ENCODE data around the gene TRIM44. TPM values are rescaled to one million over a fixed set of nuclear protein-coding genes. Genes with fewer than 3 reads are reported as not detected.

TRIM44 gene
- total RNA-seq, 1 experiment from 2014 or later = 16.3 TPM

- no peak overlapping the region for H2AFZ ChIP-seq (ENCODE audit: low read length)
- no peaks in the 10 kb centered on the region; the same call in 1 of the 2 replicates for H3K79me2 ChIP-seq (ENCODE audit: low read length)
- DNase-seq = no peak
- no peak overlapping the region for H3K4me3 ChIP-seq (ENCODE audit: low read length)
- no peaks in the 10 kb centered on the region for H4K20me1 ChIP-seq (ENCODE audit: insufficient read depth, low read depth, low read length)
- H3K27ac ChIP-seq (ENCODE audit: low read length) = no peak overlapping the region
- H3K4me1 ChIP-seq (ENCODE audit: low read length) = peaks cover 6% of the 10 kb centered on the region
- H3K27me3 ChIP-seq (ENCODE audit: low read length) = no peaks in the 10 kb centered on the region
- no peak overlapping the region for H3K9ac ChIP-seq (ENCODE audit: low read length)
- H3K36me3 ChIP-seq (ENCODE audit: insufficient read depth, low read length) = peaks cover 5% of the 10 kb centered on the region; the same call in 1 of the 2 replicates
- no peak overlapping the region for H3K4me2 ChIP-seq (ENCODE audit: low read depth, low read length, poor library complexity, severe bottlenecking)
- no peaks in the 10 kb centered on the region for H3K9me2 ChIP-seq (replicated peaks; ENCODE audit: insufficient read depth, low read length)
- H3K9me3 ChIP-seq (ENCODE audit: low read length) = peaks cover 14% of the 10 kb centered on the region; the same call in 1 of the 2 replicates
Measured at GRCh38 chr11:35735903-35736302, 73.3 kb downstream of the TRIM44 start.

- Histone ChIP-seq H3K27me3 (ENCODE audit: low read length) (no peaks in the 10 kb centered on the region), H3K4me2 (ENCODE audit: low read depth, low read length, poor library complexity, severe bottlenecking) (no peak overlapping the region), H3K27ac (ENCODE audit: low read length) (no peak overlapping the region), H3K4me1 (ENCODE audit: low read length) (peaks cover 6% of the 10 kb centered on the region), H3K9me3 (ENCODE audit: low read length) (peaks cover 11% of the 10 kb centered on the region; the same call in 1 of the 2 replicates), H3K4me3 (ENCODE audit: low read length) (no peak overlapping the region), H3K79me2 (ENCODE audit: low read length) (no peaks in the 10 kb centered on the region; the same call in 1 of the 2 replicates), H4K20me1 (ENCODE audit: insufficient read depth, low read depth, low read length) (no peaks in the 10 kb centered on the region), H3K36me3 (ENCODE audit: insufficient read depth, low read length) (0 out of 2 replicates have a peak, but pooled peaks cover 3% of the 10 kb centered on the region), H3K9me2 (replicated peaks; ENCODE audit: insufficient read depth, low read length) (no peaks in the 10 kb centered on the region), H2AFZ (ENCODE audit: low read length) (no peak overlapping the region), H3K9ac (ENCODE audit: low read length) (no peak overlapping the region)
- DNase-seq = no peak
Measured at GRCh38 chr11:35736952-35737351, 74.4 kb downstream of the TRIM44 start.

GRCh38 chr11:35740061-35740799, 77.7 kb downstream of the TRIM44 start:
- Histone ChIP-seq H4K20me1 (ENCODE audit: insufficient read depth, low read depth, low read length) (no peaks in the 10 kb centered on the region), H3K9me3 (ENCODE audit: low read length) (no peaks in the 10 kb centered on the region), H3K27me3 (ENCODE audit: low read length) (no peaks in the 10 kb centered on the region), H3K9ac (ENCODE audit: low read length) (no peak overlapping the region), H2AFZ (ENCODE audit: low read length) (no peak overlapping the region), H3K27ac (ENCODE audit: low read length) (no peak overlapping the region), H3K79me2 (ENCODE audit: low read length) (peaks cover 2% of the 10 kb centered on the region; the same call in 1 of the 2 replicates), H3K9me2 (replicated peaks; ENCODE audit: insufficient read depth, low read length) (no peaks in the 10 kb centered on the region), H3K4me1 (ENCODE audit: low read length) (peaks cover 6% of the 10 kb centered on the region), H3K36me3 (ENCODE audit: insufficient read depth, low read length) (no peaks in the 10 kb centered on the region), H3K4me2 (ENCODE audit: low read depth, low read length, poor library complexity, severe bottlenecking) (no peak overlapping the region), H3K4me3 (ENCODE audit: low read length) (no peak overlapping the region)
- no peak for DNase-seq

DNA sequence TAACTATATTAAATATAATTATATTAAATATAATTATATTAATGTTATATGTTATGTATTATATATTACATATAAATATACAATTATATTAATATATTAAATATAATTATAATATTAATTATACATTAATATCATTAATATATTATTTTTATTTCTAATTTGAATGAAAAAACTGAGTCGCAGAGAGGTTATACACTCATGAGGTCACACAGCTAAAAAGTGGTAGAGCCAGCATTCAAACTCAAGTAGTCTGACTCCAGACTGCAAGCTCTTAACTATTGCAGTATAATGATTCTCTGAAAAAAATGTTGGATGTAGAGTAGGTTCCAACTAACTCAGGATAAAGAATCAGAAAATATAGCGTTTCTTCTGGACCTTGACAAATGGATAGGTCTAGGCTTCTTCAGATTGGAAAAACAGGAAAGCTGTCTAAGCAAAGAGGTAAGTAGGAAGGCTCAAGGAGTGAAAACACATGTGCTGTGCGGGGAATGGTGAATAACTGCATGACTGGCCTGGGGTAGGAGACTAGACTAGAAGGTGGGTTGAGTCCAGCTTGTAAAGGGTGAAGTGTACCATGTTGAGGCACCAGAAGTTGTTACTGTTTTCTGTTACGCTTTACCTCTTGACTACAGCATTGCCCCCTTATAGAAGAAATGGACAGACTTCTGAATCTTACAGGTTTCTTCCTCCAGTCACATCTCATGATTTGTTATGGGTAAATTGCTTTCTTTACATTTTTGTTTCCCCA, 80.3 kb downstream of the TRIM44 start:
- Histone ChIP-seq H3K79me2 (ENCODE audit: low read length) (peaks cover 2% of the 10 kb centered on the region; the same call in 1 of the 2 replicates), H3K4me3 (ENCODE audit: low read length) (no peak overlapping the region), H3K27me3 (ENCODE audit: low read length) (no peaks in the 10 kb centered on the region), H4K20me1 (ENCODE audit: insufficient read depth, low read depth, low read length) (0 out of 2 replicates have a peak, but pooled peaks cover 3% of the 10 kb centered on the region), H3K27ac (ENCODE audit: low read length) (no peak overlapping the region), H3K9ac (ENCODE audit: low read length) (no peak overlapping the region), H3K36me3 (ENCODE audit: insufficient read depth, low read length) (no peaks in the 10 kb centered on the region), H2AFZ (ENCODE audit: low read length) (no peak overlapping the region), H3K9me2 (replicated peaks; ENCODE audit: insufficient read depth, low read length) (no peaks in the 10 kb centered on the region), H3K9me3 (ENCODE audit: low read length) (no peaks in the 10 kb centered on the region), H3K4me2 (ENCODE audit: low read depth, low read length, poor library complexity, severe bottlenecking) (no peak overlapping the region), H3K4me1 (ENCODE audit: low read length) (peaks cover 6% of the 10 kb centered on the region)
- no peak for DNase-seq

DNA sequence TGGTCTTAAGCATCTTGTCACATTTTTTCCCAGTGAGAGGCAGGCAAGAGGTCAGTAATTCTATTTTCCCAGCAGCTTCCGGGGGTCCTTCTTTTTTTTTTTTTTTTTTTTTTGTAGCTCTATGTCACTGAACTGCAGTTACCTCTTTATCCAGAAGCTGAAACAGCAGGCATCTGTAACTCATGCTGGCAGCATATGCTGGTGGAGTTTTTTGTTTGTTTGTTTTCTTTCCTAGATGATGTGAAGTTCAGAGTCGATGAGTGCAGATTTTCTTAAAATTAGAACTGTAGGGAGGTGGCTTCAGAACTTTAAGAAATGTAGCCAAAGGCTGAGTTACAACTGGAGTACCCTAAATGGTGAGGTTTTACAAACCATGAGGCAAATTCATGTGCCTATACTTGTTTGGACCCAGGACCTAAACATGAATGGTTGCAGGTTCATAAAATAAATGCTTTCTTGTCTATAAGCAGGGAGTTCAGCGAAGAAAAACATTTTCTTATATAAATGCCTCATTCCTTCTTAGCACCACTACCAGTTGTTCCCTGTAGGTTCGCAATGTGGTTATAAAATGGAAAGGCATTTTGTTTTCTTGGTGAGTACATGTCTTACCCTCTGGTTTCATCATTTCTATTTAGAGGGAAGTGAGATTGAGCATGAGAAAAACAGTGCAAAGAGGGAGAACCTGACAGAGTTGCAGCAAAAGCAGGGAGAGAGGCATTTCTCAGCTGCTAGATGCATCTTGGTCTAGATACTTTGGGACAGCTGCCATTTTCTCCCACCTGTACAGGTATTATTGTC, 84.0 kb downstream of the TRIM44 start:
- Histone ChIP-seq H4K20me1 (ENCODE audit: insufficient read depth, low read depth, low read length) (0 out of 2 replicates have a peak, but pooled peaks cover 3% of the 10 kb centered on the region), H3K27ac (ENCODE audit: low read length) (no peak overlapping the region), H3K9ac (ENCODE audit: low read length) (no peak overlapping the region), H3K27me3 (ENCODE audit: low read length) (no peaks in the 10 kb centered on the region), H3K4me2 (ENCODE audit: low read depth, low read length, poor library complexity, severe bottlenecking) (no peak overlapping the region), H3K9me3 (ENCODE audit: low read length) (no peaks in the 10 kb centered on the region), H3K79me2 (ENCODE audit: low read length) (0 out of 2 replicates have a peak, but pooled peaks cover 2% of the 10 kb centered on the region), H2AFZ (ENCODE audit: low read length) (no peak overlapping the region), H3K4me3 (ENCODE audit: low read length) (no peak overlapping the region), H3K4me1 (ENCODE audit: low read length) (no peaks in the 10 kb centered on the region), H3K36me3 (ENCODE audit: insufficient read depth, low read length) (no peaks in the 10 kb centered on the region), H3K9me2 (replicated peaks; ENCODE audit: insufficient read depth, low read length) (no peaks in the 10 kb centered on the region)
- DNase-seq = peak; percentile 36

DNA sequence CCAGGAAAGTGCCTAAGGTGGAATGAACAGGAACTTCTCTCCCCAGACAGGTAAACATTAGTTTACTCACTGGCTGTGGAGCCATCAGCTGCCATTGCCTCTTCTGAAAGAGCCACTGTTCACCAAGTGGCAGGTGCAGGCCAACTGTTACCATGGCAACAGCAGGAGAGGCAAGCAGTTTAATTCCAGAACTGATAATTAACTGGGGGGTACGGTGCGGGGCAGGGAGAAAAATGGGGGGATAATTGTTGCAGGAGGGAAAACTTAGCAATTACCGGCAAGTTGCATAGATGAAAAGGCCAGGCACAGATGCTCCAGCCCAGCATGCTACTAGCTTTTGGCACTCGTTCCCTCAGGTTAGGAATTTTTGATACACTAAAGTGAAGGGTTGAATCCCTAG, 85.1 kb downstream of the TRIM44 start:
- peak; percentile 11 for DNase-seq
- Histone ChIP-seq H3K9me3 (ENCODE audit: low read length) (no peaks in the 10 kb centered on the region), H4K20me1 (ENCODE audit: insufficient read depth, low read depth, low read length) (0 out of 2 replicates have a peak, but pooled peaks cover 3% of the 10 kb centered on the region)

GRCh38 chr11:35748644-35749043, 86.1 kb downstream of the TRIM44 start:
- no peaks in the 10 kb centered on the region for H3K9me3 ChIP-seq (ENCODE audit: low read length)
- H3K27me3 ChIP-seq (ENCODE audit: low read length) = no peaks in the 10 kb centered on the region
- H3K36me3 ChIP-seq (ENCODE audit: insufficient read depth, low read length) = no peaks in the 10 kb centered on the region
- H4K20me1 ChIP-seq (ENCODE audit: insufficient read depth, low read depth, low read length) = 0 out of 2 replicates have a peak, but pooled peaks cover 3% of the 10 kb centered on the region
- H3K79me2 ChIP-seq (ENCODE audit: low read length) = no peaks in the 10 kb centered on the region
- no peak overlapping the region for H3K4me3 ChIP-seq (ENCODE audit: low read length)
- H3K9ac ChIP-seq (ENCODE audit: low read length) = no peak overlapping the region
- no peaks in the 10 kb centered on the region for H3K4me1 ChIP-seq (ENCODE audit: low read length)
- H3K9me2 ChIP-seq (replicated peaks; ENCODE audit: insufficient read depth, low read length) = no peaks in the 10 kb centered on the region
- H3K4me2 ChIP-seq (ENCODE audit: low read depth, low read length, poor library complexity, severe bottlenecking) = no peak overlapping the region
- no peak overlapping the region for H2AFZ ChIP-seq (ENCODE audit: low read length)
- H3K27ac ChIP-seq (ENCODE audit: low read length) = no peak overlapping the region
- DNase-seq = no peak

More for the DNA sequence above, 85.1 kb downstream of the TRIM44 start:
- H3K4me3 ChIP-seq (ENCODE audit: low read length) = no peak overlapping the region
- no peak overlapping the region for H3K4me2 ChIP-seq (ENCODE audit: low read depth, low read length, poor library complexity, severe bottlenecking)
- no peak overlapping the region for H2AFZ ChIP-seq (ENCODE audit: low read length)
- no peaks in the 10 kb centered on the region for H3K27me3 ChIP-seq (ENCODE audit: low read length)
- H3K9ac ChIP-seq (ENCODE audit: low read length) = no peak overlapping the region
- H3K27ac ChIP-seq (ENCODE audit: low read length) = no peak overlapping the region
- no peaks in the 10 kb centered on the region for H3K9me2 ChIP-seq (replicated peaks; ENCODE audit: insufficient read depth, low read length)
- H3K79me2 ChIP-seq (ENCODE audit: low read length) = 0 out of 2 replicates have a peak, but pooled peaks cover 2% of the 10 kb centered on the region
- H3K4me1 ChIP-seq (ENCODE audit: low read length) = no peaks in the 10 kb centered on the region
- H3K36me3 ChIP-seq (ENCODE audit: insufficient read depth, low read length) = no peaks in the 10 kb centered on the region
